HUES64 (cell line): ENCODE data around the gene ATPAF1.

Source experiments
- H3K27ac ChIP-seq: 2 replicates; pipeline ENCODE4 v1.7.0; 2013; ENCODE audit warnings: low read depth, low read length, inconsistent platforms
- H3K27me3 ChIP-seq: 2 replicates; pipeline ENCODE4 v1.6.1; 2013; ENCODE audit warnings: mild to moderate bottlenecking, low read length; ENCODE audit not compliant: insufficient read depth
- H3K36me3 ChIP-seq: 2 replicates; pipeline ENCODE4 v1.6.1; 2013; ENCODE audit warnings: mild to moderate bottlenecking, low read length; ENCODE audit not compliant: insufficient read depth
- H3K4me1 ChIP-seq: 2 replicates; pipeline ENCODE4 v1.6.1; 2013; ENCODE audit warnings: mild to moderate bottlenecking, low read length, moderate library complexity; ENCODE audit not compliant: insufficient read depth
- H3K4me3 ChIP-seq: 2 replicates; pipeline ENCODE4 v1.5.1; 2013; ENCODE audit warnings: mild to moderate bottlenecking, low read length, moderate library complexity
- H3K9ac ChIP-seq: 2 replicates; pipeline ENCODE4 v1.6.1; 2013; ENCODE audit warnings: mild to moderate bottlenecking, low read depth, low read length
- H3K9me3 ChIP-seq: 2 replicates; pipeline ENCODE4 v1.6.1; 2013; ENCODE audit warnings: low read depth, low read length; ENCODE audit not compliant: insufficient read depth
- WGBS: fragments of 150-250, 120-280 bp; methylation state at CpG from one replicate; pipeline ENCODE4 v1.1.7; 2013; ENCODE audit warnings: missing lambda C conversion rate; 5-methylcytosine and 5-hydroxymethylcytosine counted together

The ATPAF1 gene

GRCh38 chr1:46601257-46602007 lies 66.7 kb downstream of the ATPAF1 start:
- no peak overlapping the region for H3K27ac ChIP-seq
- H3K4me3 ChIP-seq, result no peak overlapping the region
- H3K27me3 ChIP-seq, result no peaks in the 10 kb centered on the region
- no peaks in the 10 kb centered on the region for H3K9me3 ChIP-seq
- WGBS, result 95% methylated on average over 3 of the region's 3 CpGs
- H3K36me3 ChIP-seq, result no peaks in the 10 kb centered on the region
- peaks cover 13% of the 10 kb centered on the region for H3K4me1 ChIP-seq
- no peak overlapping the region for H3K9ac ChIP-seq

GRCh38 chr1:46599059-46599970 lies 68.8 kb downstream of the ATPAF1 start:
- Histone ChIP-seq H3K9ac (no peak overlapping the region), H3K9me3 (no peaks in the 10 kb centered on the region), H3K27ac (no peak overlapping the region), H3K27me3 (no peaks in the 10 kb centered on the region), H3K36me3 (no peaks in the 10 kb centered on the region), H3K4me3 (no peak overlapping the region), H3K4me1 (peaks cover 5% of the 10 kb centered on the region)
- 86% methylated on average over 9 of the region's 9 CpGs for WGBS

GRCh38 chr1:46596846-46597245 lies 71.3 kb downstream of the ATPAF1 start:
- H3K27ac ChIP-seq, result no peak overlapping the region
- no peak overlapping the region for H3K4me3 ChIP-seq
- no peaks in the 10 kb centered on the region for H3K4me1 ChIP-seq
- H3K36me3 ChIP-seq, result peaks cover 7% of the 10 kb centered on the region; the same call in 1 of the 2 replicates
- H3K27me3 ChIP-seq, result no peaks in the 10 kb centered on the region
- WGBS, result 87% methylated on average over 3 of the region's 3 CpGs
- H3K9me3 ChIP-seq, result no peaks in the 10 kb centered on the region
- no peak overlapping the region for H3K9ac ChIP-seq

- H3K27ac ChIP-seq, result no peak overlapping the region
- no peak overlapping the region for H3K4me3 ChIP-seq
- 100% methylated on average over 1 of the region's 1 CpG for WGBS
- no peaks in the 10 kb centered on the region for H3K27me3 ChIP-seq
- H3K36me3 ChIP-seq, result peaks cover 9% of the 10 kb centered on the region; the same call in 1 of the 2 replicates
- H3K4me1 ChIP-seq, result no peaks in the 10 kb centered on the region
- no peaks in the 10 kb centered on the region for H3K9me3 ChIP-seq
- H3K9ac ChIP-seq, result no peak overlapping the region
These were observed 72.1 kb downstream of the ATPAF1 start for GRCh38 chr1:46596036-46596435.

GRCh38 chr1:46595127-46595526 lies 73.0 kb downstream of the ATPAF1 start:
- H3K9me3 ChIP-seq, result no peaks in the 10 kb centered on the region
- no peaks in the 10 kb centered on the region for H3K27me3 ChIP-seq
- H3K27ac ChIP-seq, result no peak overlapping the region
- H3K4me1 ChIP-seq, result no peaks in the 10 kb centered on the region
- peaks cover 13% of the 10 kb centered on the region; the same call in 1 of the 2 replicates for H3K36me3 ChIP-seq
- H3K4me3 ChIP-seq, result no peak overlapping the region
- H3K9ac ChIP-seq, result no peak overlapping the region
- 86% methylated on average over 3 of the region's 3 CpGs for WGBS

GRCh38 chr1:46594063-46594462 lies 74.1 kb downstream of the ATPAF1 start:
- Histone ChIP-seq H3K27ac (no peak overlapping the region), H3K27me3 (no peaks in the 10 kb centered on the region), H3K9me3 (no peaks in the 10 kb centered on the region), H3K4me1 (no peaks in the 10 kb centered on the region), H3K4me3 (no peak overlapping the region), H3K9ac (no peak overlapping the region), H3K36me3 (peaks cover 13% of the 10 kb centered on the region; the same call in 1 of the 2 replicates)
- WGBS, result 97% methylated on average over 4 of the region's 5 CpGs

GRCh38 chr1:46592823-46593222 lies 75.3 kb downstream of the ATPAF1 start:
- Histone ChIP-seq H3K9me3 (no peaks in the 10 kb centered on the region), H3K4me3 (no peak overlapping the region), H3K4me1 (no peaks in the 10 kb centered on the region), H3K36me3 (peaks cover 13% of the 10 kb centered on the region; the same call in 1 of the 2 replicates), H3K27me3 (no peaks in the 10 kb centered on the region), H3K9ac (no peak overlapping the region), H3K27ac (no peak overlapping the region)
- WGBS, result 92% methylated on average over 4 of the region's 4 CpGs

- H3K4me1 ChIP-seq, result no peaks in the 10 kb centered on the region
- no peak overlapping the region for H3K27ac ChIP-seq
- no peaks in the 10 kb centered on the region for H3K27me3 ChIP-seq
- no peak overlapping the region for H3K9ac ChIP-seq
- 91% methylated on average over 3 of the region's 3 CpGs for WGBS
- peaks cover 13% of the 10 kb centered on the region; the same call in 1 of the 2 replicates for H3K36me3 ChIP-seq
- no peak overlapping the region for H3K4me3 ChIP-seq
- H3K9me3 ChIP-seq, result no peaks in the 10 kb centered on the region
These were observed 78.6 kb downstream of the ATPAF1 start for GRCh38 chr1:46589529-46589928.

- Histone ChIP-seq H3K9me3 (no peaks in the 10 kb centered on the region), H3K36me3 (peaks cover 8% of the 10 kb centered on the region), H3K4me3 (no peak overlapping the region), H3K4me1 (peaks cover 6% of the 10 kb centered on the region; the same call in 1 of the 2 replicates), H3K27ac (no peak overlapping the region), H3K9ac (no peak overlapping the region), H3K27me3 (no peaks in the 10 kb centered on the region)
- WGBS, result 94% methylated on average over 7 of the region's 7 CpGs
These were observed 81.1 kb downstream of the ATPAF1 start for GRCh38 chr1:46587069-46587468.

GRCh38 chr1:46585312-46585938 lies 82.7 kb downstream of the ATPAF1 start:
- H3K9me3 ChIP-seq, result no peaks in the 10 kb centered on the region
- 95% methylated on average over 12 of the region's 12 CpGs for WGBS
- no peaks in the 10 kb centered on the region for H3K27me3 ChIP-seq
- peaks cover 6% of the 10 kb centered on the region; the same call in 1 of the 2 replicates for H3K4me1 ChIP-seq
- H3K9ac ChIP-seq, result no peak overlapping the region
- peaks cover 3% of the 10 kb centered on the region for H3K36me3 ChIP-seq
- no peak overlapping the region for H3K4me3 ChIP-seq
- no peak overlapping the region for H3K27ac ChIP-seq

- 75% methylated on average over 5 of the region's 5 CpGs for WGBS
- H3K4me1 ChIP-seq, result peaks cover 6% of the 10 kb centered on the region; the same call in 1 of the 2 replicates
- H3K36me3 ChIP-seq, result peaks cover 7% of the 10 kb centered on the region; the same call in 1 of the 2 replicates
- no peak overlapping the region for H3K9ac ChIP-seq
- no peaks in the 10 kb centered on the region for H3K9me3 ChIP-seq
- H3K27ac ChIP-seq, result no peak overlapping the region
- no peak overlapping the region for H3K4me3 ChIP-seq
- H3K27me3 ChIP-seq, result no peaks in the 10 kb centered on the region
These were observed 84.7 kb downstream of the ATPAF1 start for GRCh38 chr1:46583494-46583893.
